ENCODE measurements around the gene SLC38A2. TPM values are rescaled to one million over a fixed set of nuclear protein-coding genes. Genes with fewer than 3 reads are reported as not detected.
A peak's percentile ranks its signal among the peaks of the same experiment; 100 is the strongest.

SLC38A2 gene
- total RNA-seq, 1 experiment from 2014 or later: 141 TPM

- no peak for DNase-seq (ENCODE audit: low spot score)
Measured at GRCh38 chr12:46395388-46395787, 22.8 kb upstream of the SLC38A2 start.

DNA sequence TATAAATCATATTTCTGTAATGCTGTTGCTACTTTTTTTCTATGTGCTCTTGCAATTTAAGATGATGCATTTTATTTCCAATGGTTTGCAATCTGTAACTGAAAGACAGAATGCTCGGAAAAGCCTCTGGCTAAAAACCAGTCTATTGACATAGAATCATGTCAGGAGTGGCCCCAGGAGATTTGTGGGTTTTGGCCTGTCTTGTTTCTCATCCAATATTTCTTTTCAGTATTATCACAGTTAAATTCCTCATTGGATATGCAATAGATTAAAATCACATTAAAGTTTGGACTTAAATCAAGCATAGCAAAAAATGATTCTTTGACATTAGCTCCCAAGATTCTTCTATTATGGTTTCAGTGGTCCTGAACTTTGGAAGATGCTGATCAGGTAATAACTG lies 19.1 kb upstream of the SLC38A2 start:
- no peak for DNase-seq (ENCODE audit: low spot score)

- no peak for DNase-seq (ENCODE audit: low spot score)
Measured at GRCh38 chr12:46390881-46391280, 18.3 kb upstream of the SLC38A2 start.

DNA sequence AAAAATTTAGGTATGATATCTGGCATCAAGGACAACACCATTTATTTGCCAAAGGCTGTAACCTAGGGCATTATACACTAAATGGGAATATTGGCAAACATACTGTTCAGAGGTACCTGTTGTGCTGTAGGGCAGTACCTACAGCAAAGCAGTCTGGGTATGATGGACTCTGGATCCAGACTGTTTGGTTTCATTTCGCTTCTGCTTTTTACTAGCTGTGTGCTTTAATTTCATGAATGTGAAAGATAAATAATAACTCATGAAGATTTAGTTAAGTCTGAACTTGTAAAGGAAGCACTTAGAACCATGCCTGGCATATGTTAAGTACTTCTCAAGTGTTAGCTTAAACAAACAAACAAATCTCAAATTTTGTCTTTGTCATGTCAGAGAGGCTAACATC lies 17.7 kb upstream of the SLC38A2 start:
- no peak for DNase-seq (ENCODE audit: low spot score)

GRCh38 chr12:46389031-46389616 lies 16.6 kb upstream of the SLC38A2 start:
- no peak for DNase-seq (ENCODE audit: low spot score)

DNA sequence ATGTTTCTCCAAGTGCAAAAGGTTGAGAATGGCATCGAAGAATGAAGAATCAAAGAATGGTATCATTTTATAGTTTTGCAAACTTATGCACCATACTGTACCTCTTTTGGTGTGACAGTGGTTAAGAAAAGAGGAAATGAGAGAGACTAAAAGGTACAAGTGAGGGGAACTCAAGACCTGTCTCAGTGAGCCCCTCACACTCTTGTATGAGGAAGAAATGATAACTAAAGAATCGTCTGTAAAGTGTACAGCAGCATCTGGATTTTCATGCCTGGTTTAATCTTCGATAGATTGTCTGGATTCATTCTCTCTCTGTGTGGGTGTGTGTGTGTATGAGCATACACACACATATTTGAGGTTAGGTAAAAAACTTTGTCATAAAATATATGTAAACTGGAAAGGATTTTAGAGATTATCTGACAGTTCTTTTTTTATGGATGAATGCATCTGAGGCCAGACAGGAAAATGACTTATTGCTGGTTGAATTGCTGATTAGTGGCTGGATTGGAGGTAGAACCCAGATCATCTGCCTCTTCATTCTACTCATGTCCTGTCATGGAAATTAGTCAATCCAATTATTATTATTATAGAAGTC lies 16.0 kb upstream of the SLC38A2 start:
- no peak for DNase-seq (ENCODE audit: low spot score)

GRCh38 chr12:46387670-46388069 lies 15.1 kb upstream of the SLC38A2 start:
- DNase-seq (ENCODE audit: low spot score): no peak

DNA sequence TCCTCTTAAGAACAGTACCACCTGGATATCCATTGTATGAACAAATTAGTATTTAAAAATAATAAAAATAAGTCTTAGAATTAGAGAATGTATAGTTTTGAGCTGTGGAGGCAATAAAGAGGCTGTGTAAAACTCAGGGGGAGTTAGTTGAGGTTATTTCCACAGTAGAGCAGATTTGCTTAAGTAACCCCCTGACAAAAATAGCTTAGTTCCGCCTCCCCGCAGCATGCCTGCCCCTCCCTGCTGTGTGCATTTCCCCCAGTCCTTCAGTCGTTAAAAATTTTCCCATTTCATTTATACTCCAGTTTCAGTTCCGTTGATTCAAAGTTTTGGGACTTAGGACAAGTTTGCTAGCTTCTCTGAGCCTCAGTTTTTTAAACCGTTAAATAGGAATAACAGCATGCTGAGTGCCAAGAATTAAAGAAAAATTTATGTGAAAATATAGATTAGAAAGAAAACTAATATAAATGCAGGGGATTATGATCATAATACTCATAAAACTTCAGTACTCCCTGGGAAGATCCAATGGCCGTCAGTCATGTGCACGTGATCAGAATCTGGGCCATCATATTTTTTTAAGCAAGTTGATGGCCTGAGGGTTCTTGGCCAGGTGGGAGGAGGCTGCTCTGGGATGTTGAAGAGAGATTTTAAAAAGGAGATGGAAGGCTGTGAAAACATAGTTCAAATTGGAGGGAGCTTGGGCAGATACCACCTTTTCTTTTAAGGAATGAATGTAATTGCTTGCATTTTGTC lies 14.5 kb upstream of the SLC38A2 start:
- DNase-seq (ENCODE audit: low spot score): peak; percentile 47

DNA sequence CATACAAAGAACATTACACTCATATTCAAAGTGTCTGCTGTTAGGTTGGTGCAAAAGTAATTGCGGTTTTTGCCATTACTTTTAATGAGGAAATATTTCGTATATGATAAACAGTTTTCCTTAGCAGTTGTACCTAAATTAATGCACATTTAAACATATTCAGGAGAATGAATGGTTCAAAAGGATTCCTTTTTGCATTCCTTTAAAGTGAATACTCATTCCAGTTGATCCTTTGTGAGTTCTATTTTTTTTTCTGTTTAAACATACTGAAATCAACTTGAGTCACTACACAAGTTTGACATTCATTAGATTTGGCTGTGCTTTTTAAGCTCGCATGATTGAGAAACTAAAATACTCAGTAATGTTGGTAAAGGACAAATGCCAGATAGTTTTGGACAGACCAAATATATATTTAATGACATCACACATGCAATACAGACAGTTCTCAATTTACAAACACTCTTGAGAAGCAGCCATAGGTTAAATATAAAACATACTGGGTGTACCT lies 13.8 kb upstream of the SLC38A2 start:
- peak; percentile 80 for DNase-seq (ENCODE audit: low spot score)

GRCh38 chr12:46385438-46385837 lies 12.9 kb upstream of the SLC38A2 start:
- no peak for DNase-seq (ENCODE audit: low spot score)

DNA sequence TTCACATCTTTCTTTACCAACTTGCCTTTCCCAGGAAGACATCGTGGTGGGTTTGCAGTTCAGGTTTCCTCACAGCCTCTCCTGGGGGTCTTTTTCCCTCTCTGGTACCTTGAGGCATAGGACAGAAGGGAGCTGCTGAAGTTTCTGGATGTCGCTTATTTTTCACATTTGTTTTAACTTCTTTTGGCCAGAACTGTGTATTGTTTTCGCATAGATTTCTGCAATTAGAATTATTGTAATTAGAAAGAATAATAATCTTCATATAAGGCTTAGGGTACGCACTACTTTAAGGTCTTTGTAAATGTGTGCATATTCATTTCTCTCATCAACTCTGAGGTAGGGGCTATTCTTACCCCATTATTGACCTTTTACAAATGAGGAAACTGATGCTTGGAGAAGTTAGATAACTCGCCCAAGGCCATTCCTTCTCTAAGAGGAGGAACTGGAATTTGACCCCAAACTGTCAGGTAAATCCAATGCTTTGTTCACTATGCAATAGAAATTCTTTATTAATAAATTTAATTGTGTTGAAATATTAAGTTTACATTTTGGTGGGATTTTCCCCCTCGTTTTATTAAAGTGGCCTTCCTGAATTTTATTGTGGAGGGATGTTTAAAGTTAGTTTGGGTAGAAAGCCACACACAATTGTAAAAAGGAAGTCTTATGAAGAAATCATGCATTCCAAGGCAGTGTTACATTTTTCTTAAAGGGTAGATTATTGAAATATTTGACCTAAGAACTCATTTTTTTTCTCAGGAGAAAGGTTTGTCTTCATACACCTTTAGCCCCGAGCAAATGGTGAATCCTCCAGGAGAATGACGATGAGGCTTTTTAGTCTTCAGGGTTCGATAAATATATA lies 12.1 kb upstream of the SLC38A2 start:
- DNase-seq (ENCODE audit: low spot score): no peak

- peak; percentile 74 for DNase-seq (ENCODE audit: low spot score)
Measured at GRCh38 chr12:46383654-46384450, 11.3 kb upstream of the SLC38A2 start.

DNA sequence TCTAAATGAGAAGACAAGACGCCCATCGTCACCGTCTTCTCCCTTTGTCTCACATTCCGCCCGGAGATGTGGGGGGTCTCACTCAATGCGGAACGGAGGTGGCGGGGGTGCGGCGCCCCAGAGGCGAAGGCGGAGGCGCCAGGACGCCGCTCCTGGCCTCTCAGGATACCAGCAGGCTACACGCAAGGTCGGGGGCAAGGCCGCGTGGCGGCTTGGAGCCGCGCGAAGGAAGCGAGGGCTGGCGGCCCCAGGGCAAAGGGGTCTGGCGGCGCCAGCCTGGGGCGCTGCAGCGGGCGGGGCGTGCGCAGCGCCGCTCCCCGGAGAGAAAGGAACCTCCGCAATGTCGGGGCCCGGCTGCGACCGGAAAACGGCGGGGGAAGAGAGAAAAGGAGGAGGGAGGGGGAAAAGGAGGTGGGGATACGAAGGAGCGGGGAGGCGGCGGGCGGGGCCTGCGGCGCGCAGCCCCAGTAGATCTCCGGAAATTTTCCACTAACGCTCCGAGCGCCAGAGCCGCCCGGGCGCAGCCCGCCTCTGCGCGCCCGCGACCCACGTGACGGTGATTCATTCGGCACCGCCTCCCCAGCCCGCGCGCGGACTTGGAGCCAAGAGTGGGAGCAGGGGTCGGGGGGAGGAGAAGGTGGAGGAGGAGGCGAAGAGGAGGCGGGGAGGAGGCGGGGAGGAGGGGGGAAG lies 10.5 kb upstream of the SLC38A2 start:
- DNase-seq (ENCODE audit: low spot score): peak; percentile 90

DNA sequence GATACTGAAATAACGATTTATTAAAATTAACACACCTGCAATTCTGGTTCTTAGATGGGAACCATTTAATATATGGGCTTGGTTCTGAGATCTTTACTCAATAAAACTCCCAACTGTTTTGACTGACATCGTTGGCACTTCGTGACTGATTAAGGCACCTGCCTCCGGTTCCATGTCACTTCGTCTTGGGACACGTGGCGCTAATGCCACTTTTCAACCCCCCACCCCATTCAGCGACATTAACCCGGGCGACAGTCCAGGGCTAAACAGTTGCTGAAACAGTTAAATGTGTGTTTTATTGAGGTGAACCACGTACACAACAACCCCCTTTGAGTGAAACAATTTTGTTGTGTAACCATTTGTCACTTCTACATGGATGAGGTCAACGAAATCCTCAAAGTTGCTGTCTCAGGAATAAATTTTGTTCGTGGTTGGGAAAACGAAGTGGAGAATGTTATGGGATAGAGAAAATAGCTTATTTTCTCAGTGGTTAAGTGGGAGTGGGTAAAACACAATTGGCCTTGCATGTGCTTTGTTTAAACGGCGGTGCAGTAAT lies 9.9 kb upstream of the SLC38A2 start:
- DNase-seq (ENCODE audit: low spot score): no peak

- DNase-seq (ENCODE audit: low spot score): no peak
Measured at GRCh38 chr12:46380881-46381280, 8.3 kb upstream of the SLC38A2 start.

GRCh38 chr12:46380022-46380796 lies 7.6 kb upstream of the SLC38A2 start:
- DNase-seq (ENCODE audit: low spot score): no peak

DNA sequence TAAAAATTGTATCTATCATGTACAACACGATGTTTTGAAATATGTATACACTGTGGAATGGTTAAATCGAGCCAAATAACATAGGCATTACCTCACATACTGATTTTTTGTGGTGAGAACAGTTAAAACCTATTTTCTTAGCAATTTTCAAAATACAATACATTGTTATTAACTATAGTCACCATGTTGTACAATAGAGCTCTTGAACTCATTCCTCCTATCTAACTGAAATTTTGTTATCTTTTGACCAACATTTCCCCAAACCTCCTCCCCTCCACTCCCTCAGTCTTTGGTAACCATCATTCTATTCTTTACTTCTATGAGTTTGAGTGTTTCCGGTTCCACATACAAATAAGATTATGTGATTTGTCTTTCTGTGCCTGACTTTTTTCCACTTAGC lies 6.8 kb upstream of the SLC38A2 start:
- DNase-seq (ENCODE audit: low spot score): no peak

DNA sequence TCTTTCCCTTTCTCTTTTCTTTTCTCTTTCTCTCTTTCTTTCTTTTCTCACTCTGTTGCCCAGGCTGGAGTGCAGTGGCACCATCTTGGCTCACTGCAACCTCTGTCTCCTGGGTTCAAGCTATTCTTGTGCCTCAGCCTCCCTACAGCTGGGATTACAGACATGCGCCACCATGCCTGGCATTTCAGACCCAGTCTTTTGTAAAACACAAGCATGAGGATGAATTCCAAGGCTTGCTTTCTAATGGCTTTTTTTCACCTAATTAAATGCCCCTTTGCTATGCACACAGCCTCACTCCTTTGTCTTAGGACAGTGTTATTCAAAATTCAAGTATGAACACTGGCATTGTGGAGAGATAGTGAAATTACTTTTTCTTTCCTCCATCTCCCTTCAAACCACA lies 6.0 kb upstream of the SLC38A2 start:
- no peak for DNase-seq (ENCODE audit: low spot score)

DNA sequence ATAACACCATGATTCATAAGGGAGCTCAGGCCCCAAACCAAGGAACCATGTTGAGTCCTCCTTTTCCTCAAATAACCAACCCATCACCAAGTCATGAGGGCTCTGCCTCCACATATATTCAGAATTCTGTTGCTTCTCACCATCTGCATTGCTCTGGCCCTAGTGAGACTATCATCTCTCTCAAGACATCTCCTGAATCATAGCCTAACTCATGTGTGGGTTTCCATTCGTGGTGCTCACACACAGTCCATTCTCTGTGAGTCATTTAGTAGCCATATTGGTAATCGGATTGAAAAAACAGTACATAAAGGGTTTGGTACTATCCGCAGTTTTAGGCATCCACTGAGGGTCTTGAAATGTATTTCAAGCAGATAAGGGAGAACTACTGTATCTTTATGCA lies 5.1 kb upstream of the SLC38A2 start:
- no peak for DNase-seq (ENCODE audit: low spot score)

DNA sequence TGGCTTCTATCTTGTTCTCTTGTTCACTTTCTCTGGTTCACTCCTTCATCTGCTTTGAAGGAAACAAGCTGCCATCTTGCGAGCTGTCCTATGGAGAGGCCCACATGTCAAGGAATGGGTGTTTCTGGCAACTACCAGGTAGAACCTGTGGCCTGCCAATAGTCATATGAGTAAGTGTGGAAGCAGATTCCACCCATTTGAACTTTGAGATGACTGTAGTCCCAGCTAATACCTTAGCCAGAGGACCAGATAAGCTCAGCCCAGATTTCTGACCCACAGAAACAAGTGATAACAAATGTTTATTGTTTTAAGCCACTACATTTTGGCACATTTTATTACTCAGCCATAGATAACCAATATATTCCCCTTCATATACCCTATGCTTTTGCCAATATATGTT lies 4.0 kb upstream of the SLC38A2 start:
- no peak for DNase-seq (ENCODE audit: low spot score)

Measured in A172 (cell line).